ENCODE measurements around the gene E2F4. TPM values are rescaled to one million over a fixed set of nuclear protein-coding genes. Genes with fewer than 3 reads are reported as not detected.

E2F4 gene
- total and polyA plus RNA-seq, 10 of the 15 experiments (the other 5 are each of a cell fraction or from before 2014, with no cell fraction given) = 11.7 to 132 (median 95.9) TPM

- WGBS (ENCODE audit: insufficient coverage, insufficient replicate concordance, low lambda C conversion rate, missing lambda C conversion rate) = 98% methylated on average over 32 of the region's 32 CpGs
- SMC1A ChIA-PET (ENCODE audit: uncharacterized antibody, unreplicated experiment) = no interaction called here
- intact Hi-C loops (cut with micrococcal nuclease; ENCODE audit: unreplicated experiment) = no loop called here
Observed at GRCh38 chr16:67229906-67230808, 38.2 kb downstream of the E2F4 start.

More at GRCh38 chr16:67229906-67230808, 38.2 kb downstream of the E2F4 start:
- H3K9me3 ChIP-seq (replicated peaks; ENCODE audit: control insufficient read depth, insufficient read depth, low read length) = no peaks in the 10 kb centered on the region
- POLR2A ChIA-PET = interaction anchor here (7.7 kb wide), 1 partner anchor 15 kb away, joined by 100 read pairs; the partner anchor contains the start of genes FHOD1 and SLC9A5
- ATAC-seq (no peak), DNase-seq (ENCODE audit: low read depth, low spot score) (no peak), FAIRE-seq (no peak)
- peaks cover 18% of the 10 kb centered on the region for H3K79me2 ChIP-seq (ENCODE audit: control insufficient read depth, insufficient read depth, low read length)
- CTCF ChIA-PET = interaction anchor here (1.2 to 2.0 kb wide), 2 partner anchors 17 to 75 kb away, joined by 3 to 7 read pairs; partner anchors contain the start of gene FHOD1
- H4K20me1 ChIP-seq (ENCODE audit: control insufficient read depth, insufficient read depth) = no peaks in the 10 kb centered on the region
- H3K4me3 ChIP-seq = no peak overlapping the region
- no peak overlapping the region for H2AFZ ChIP-seq (ENCODE audit: control insufficient read depth, low read depth, low read length)
- no peak overlapping the region for H3K27ac ChIP-seq (ENCODE audit: control insufficient read depth, insufficient read depth)
- H3K27me3 ChIP-seq (replicated peaks in 1 of 2; ENCODE audit: control insufficient read depth in 2 of 2, insufficient read depth in 2 of 2, low read length in 1 of 2) = no peaks in the 10 kb centered on the region
- no peak overlapping the region for H3K9ac ChIP-seq (ENCODE audit: control insufficient read depth, insufficient read depth, low read length)
- RAD21 ChIA-PET (ENCODE audit: unreplicated experiment) = no interaction called here
- TF ChIP-seq ESRRA (IDR thresholded peaks at IDR 0.05; ENCODE audit: low read length) (no peak), POLR2A (IDR thresholded peaks at IDR 0.05; ENCODE audit: low read depth, low read length) (peak; percentile 69), SP1 (IDR thresholded peaks at IDR 0.05; ENCODE audit: low read depth, low read length) (no peak), POLR2AphosphoS5 (IDR thresholded peaks at IDR 0.05; ENCODE audit: low read length) (0 out of 2 replicates have a peak, but pooled peaks have one; percentile 21), REST (IDR thresholded peaks at IDR 0.05; ENCODE audit: low read depth, low read length) (no peak), YY1 (IDR thresholded peaks at IDR 0.05; ENCODE audit: low read depth, low read length) (no peak), PML (IDR thresholded peaks at IDR 0.05; ENCODE audit: low read length) (0 out of 2 replicates have a peak, but pooled peaks have one; percentile 9)
- peaks cover 12% of the 10 kb centered on the region for H3K4me1 ChIP-seq (ENCODE audit: control insufficient read depth, insufficient read depth, low read length)
- BruUV-seq (replicated peaks) = no TSS peak
- H3K36me3 ChIP-seq (ENCODE audit: control insufficient read depth in 2 of 2, insufficient read depth in 2 of 2, low read length in 1 of 2) = peaks cover 16 to 31% of the 10 kb centered on the region in 2 experiments; a peak in 3 of 4 replicates
- H3K4me2 ChIP-seq (ENCODE audit: control insufficient read depth, insufficient read depth) = no peak overlapping the region
- in situ Hi-C loops (cut with MboI) = no loop called here
